C4-2B (cell line): ENCODE results near the gene MAP4.

Source experiments
- H3K27ac ChIP-seq: fragments of 450-650 bp; 2 replicates; pipeline ENCODE4 v1.5.1; 2017
- ZFX ChIP-seq: fragments of 450-650 bp; IDR thresholded peaks from 2 replicates; pipeline ENCODE4 v1.6.1; 2017
- TF ChIP-seq, protein P1 (sequence below): fragments of 450-650 bp; conservative IDR thresholded peaks from 2 replicates; pipeline ENCODE4 v1.5.1; 2017; ENCODE audit warnings: mild to moderate bottlenecking

MAP4 gene

DNA sequence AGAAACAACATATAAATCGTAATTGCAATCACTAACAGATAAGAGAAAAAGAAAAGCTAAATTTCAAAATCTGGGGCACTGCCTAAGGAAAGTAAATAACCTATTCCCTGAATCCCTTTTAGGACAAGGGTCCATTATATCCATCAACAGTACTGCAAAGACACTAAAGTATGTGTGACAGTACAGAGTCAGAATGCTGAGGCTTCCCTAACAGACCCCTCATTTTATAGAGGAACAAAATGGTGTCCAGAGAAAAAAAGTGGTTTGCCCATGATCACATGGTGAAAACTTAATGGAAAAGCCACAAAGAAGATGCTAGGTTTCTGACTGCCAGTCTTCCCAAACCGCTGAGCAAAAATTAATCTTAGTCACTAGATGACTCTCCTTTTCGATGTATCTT is 119.5 kb downstream of the MAP4 start:
- TF ChIP-seq ZFX: no peak
- TF ChIP-seq, protein P1, sequence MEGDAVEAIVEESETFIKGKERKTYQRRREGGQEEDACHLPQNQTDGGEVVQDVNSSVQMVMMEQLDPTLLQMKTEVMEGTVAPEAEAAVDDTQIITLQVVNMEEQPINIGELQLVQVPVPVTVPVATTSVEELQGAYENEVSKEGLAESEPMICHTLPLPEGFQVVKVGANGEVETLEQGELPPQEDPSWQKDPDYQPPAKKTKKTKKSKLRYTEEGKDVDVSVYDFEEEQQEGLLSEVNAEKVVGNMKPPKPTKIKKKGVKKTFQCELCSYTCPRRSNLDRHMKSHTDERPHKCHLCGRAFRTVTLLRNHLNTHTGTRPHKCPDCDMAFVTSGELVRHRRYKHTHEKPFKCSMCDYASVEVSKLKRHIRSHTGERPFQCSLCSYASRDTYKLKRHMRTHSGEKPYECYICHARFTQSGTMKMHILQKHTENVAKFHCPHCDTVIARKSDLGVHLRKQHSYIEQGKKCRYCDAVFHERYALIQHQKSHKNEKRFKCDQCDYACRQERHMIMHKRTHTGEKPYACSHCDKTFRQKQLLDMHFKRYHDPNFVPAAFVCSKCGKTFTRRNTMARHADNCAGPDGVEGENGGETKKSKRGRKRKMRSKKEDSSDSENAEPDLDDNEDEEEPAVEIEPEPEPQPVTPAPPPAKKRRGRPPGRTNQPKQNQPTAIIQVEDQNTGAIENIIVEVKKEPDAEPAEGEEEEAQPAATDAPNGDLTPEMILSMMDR: no peak
- no peak overlapping the region for H3K27ac ChIP-seq

DNA sequence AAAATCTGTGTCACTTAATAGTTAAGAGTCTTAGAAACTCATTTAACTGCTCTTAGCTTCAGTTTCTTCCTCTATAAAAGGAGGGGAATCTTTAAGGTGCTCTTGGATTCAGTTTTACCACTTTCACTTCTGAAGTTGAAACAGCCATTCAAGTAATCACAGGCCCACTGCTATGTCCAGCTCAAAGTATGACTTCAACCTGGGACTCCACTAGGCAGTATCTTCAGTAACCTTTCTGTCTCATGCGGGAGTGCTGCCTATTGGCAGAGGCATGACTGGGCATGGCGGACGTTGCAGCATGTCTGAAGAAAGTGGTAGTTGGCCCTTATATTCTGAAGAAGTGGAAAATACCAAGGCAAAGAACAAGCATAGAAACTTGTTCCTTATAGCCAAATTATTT is 121.0 kb downstream of the MAP4 start:
- TF ChIP-seq, protein P1: no peak
- TF ChIP-seq ZFX: no peak
- H3K27ac ChIP-seq: no peak overlapping the region

DNA sequence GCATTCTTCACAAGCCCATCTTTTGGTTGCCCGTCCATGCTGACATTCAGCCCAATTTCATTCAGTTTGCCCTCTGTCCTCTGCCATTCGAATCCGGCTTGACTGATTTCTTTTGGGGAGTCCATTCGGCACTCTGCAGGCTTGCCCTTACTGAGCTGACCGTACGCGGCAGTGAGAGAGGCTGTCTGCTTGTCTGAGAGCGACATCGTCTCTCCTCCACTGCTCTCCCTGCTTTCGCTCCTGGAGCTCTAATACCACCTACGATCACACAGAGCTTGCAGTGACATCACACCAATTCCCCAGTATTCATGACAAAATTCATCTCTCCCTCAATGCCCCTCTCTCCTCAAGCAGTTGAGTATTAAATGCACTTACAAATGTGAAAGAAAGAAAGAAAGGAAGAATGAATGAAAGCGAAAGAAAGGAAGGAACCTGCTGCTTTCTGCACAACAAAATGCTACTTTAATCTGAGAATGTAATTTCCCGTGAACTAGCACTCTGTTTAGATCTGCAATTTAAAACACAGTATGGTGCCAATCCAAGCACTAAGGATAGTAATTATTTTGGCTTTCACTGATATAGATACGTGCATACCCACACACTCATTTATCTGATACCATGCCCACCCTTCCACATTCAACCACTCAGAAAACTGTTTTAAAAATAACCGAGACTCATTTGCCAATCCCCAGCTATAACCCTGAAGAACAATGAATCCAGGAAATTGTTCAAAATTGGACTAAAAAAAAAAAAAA is 123.8 kb downstream of the MAP4 start:
- TF ChIP-seq ZFX: no peak
- TF ChIP-seq, protein P1: no peak
- no peak overlapping the region for H3K27ac ChIP-seq

DNA sequence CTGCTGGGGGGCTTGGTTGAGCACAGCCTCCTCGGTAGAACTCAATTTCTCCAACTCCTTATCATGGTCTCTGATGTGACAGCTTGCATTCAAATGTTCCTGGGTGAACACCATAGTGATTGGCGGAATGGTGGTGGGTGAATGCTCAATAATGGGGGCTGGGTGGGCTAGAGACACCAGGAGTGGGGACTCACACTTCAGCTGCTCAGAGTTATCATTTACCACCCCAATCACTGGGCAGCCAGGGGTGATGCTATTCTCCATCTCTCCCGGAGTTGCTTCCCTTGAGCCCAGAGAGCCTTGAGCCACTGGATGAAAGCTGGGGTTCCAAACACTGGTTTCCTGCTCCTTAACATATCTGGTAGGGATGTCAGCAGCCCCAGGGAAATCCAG is 124.6 kb downstream of the MAP4 start:
- H3K27ac ChIP-seq: no peak overlapping the region
- TF ChIP-seq ZFX: no peak
- TF ChIP-seq, protein P1: no peak

DNA sequence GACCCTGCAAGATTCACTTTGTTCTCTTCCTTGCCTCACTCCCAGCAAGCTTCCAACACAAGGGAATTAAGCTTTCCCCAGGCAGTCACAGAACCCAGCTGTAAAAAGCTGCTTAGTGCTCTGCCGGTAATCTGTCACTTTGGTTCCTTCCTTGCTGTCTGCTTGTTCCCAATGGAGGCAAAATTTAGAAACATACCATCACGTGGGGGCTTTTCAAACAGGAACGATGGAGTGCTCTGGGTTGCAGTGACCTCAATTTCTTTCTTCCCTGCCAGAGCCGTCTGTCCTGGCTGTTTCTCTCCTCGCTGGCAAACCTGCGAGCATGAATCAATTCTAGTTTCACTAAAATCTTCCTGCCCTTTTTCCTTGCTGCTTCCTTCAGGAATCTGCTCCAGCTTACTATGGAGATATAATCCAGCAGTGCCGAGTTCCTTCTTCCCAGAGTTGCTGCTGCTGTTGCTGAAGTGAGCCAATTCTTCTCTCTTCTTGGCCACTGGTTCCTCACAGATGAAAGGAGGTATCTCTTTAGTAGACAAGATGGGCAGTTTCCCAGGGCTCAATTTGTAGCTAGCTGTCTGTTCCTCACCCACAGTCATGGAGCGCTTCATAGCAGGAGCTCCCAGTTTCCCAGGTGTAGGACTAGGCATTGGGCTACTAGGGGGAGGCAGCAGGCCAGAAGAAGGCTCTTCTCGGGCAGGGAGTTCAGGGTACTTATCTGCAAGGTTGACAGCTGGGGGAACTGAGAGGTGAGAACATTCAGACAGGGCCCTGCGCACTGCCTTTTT is 125.2 kb downstream of the MAP4 start:
- no peak for TF ChIP-seq ZFX
- TF ChIP-seq, protein P1: no peak
- no peak overlapping the region for H3K27ac ChIP-seq

DNA sequence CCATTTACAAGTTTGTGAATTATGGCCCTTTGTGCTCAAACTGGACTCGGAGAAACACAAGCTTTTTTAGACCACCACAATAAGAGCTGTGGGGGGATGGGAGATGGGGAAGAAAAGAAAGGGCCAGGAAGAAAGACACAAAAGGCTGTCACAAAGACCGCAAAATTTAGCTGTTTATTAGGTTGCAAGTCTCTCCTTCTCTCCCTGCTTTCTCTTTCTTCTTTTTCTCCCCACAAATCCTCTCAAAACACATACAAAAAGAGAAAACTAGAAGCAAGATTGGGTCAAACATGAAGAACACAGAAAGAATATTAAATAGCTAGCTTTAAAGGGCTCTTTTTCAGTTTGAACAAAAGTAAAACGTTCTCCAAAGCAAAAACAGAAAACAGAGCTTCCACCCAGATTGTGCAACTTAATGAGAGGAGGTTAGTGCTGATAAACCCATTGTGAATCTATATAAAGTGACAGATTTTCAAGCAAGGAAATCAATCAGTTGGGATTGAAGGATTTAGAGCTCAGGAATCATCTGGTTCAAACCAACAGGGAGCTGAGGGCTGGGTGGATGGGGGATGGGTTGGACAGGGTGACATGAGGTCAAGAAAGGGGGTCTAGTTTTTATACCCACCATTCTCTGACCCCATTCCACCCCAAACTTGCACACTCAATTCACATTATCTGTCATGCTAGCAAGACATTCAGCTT is 125.9 kb downstream of the MAP4 start:
- TF ChIP-seq, protein P1: no peak
- TF ChIP-seq ZFX: no peak
- no peak overlapping the region for H3K27ac ChIP-seq
